GM13976 (cell line): ENCODE data around the gene ARHGEF39.

Experiments used
- DNase-seq: peaks from one replicate; pipeline ENCODE4 v3.0.0; 2012; ENCODE audit warnings: low spot score
- CTCF ChIP-seq: IDR thresholded peaks from 2 replicates; pipeline ENCODE4 v1.5.1; 2012; ENCODE audit warnings: borderline replicate concordance, mild to moderate bottlenecking; ENCODE audit not compliant: insufficient read depth; ENCODE audit errors: extremely low read depth, missing control alignments, control extremely low read depth
- in situ Hi-C: fragments of 300-500 bp; cut with MboI; formaldehyde crosslinking; loops from one replicate; pipeline ENCODE4 v1.12.0; 2022; ENCODE audit warnings: low sequenced_read_pairs, mixed read lengths, inconsistent platforms; ENCODE audit not compliant: unreplicated experiment

Gene ARHGEF39

GRCh38 chr9:35702696-35703095, 37.7 kb upstream of the ARHGEF39 start:
- no peak for DNase-seq
- TF ChIP-seq CTCF = no peak
- in situ Hi-C loops = no loop called here

- no peak for DNase-seq
- no peak for TF ChIP-seq CTCF
- in situ Hi-C loops = no loop called here
Observed at GRCh38 chr9:35700942-35701341, 35.9 kb upstream of the ARHGEF39 start.

GRCh38 chr9:35700031-35700430, 35.0 kb upstream of the ARHGEF39 start:
- DNase-seq = no peak
- in situ Hi-C loops = no loop called here
- TF ChIP-seq CTCF = no peak

GRCh38 chr9:35698231-35698630, 33.2 kb upstream of the ARHGEF39 start:
- no peak for DNase-seq
- in situ Hi-C loops = no loop called here
- TF ChIP-seq CTCF = no peak

GRCh38 chr9:35697486-35697885, 32.5 kb upstream of the ARHGEF39 start:
- no peak for TF ChIP-seq CTCF
- no peak for DNase-seq
- in situ Hi-C loops = no loop called here

- TF ChIP-seq CTCF = peak; percentile 91
- in situ Hi-C loops = no loop called here
- DNase-seq = peak; percentile 84
Observed at GRCh38 chr9:35696520-35697215, 31.7 kb upstream of the ARHGEF39 start.

GRCh38 chr9:35695943-35696401, 31.0 kb upstream of the ARHGEF39 start:
- TF ChIP-seq CTCF = no peak
- DNase-seq = no peak
- in situ Hi-C loops = no loop called here
